ENCODE measurements around the gene TEAD4. TPM values are rescaled to one million over a fixed set of nuclear protein-coding genes. Genes with fewer than 3 reads are reported as not detected.

The TEAD4 gene
- total and polyA plus RNA-seq, 2 experiments from 2014 or later, result 5.5 to 12.7 TPM

GRCh38 chr12:2999265-2999841, 40.2 kb downstream of the TEAD4 start:
- WGBS (ENCODE audit: low lambda C conversion rate, missing lambda C conversion rate), result 78% methylated on average over 23 of the region's 23 CpGs
- H3K79me2 ChIP-seq, result no peaks in the 10 kb centered on the region
- H3K4me2 ChIP-seq, result no peak overlapping the region
- no peak for DNase-seq (ENCODE audit: low spot score)
- TF ChIP-seq CTCF (IDR thresholded peaks at IDR 0.05; ENCODE audit: poor library complexity), result no peak
- no peak for TF ChIP-seq EZH2phosphoT487 (IDR thresholded peaks at IDR 0.05; ENCODE audit: low read depth, severe bottlenecking, unreplicated experiment)
- TF ChIP-seq EZH2 (IDR thresholded peaks at IDR 0.05; ENCODE audit: borderline replicate concordance), result no peak
- no peaks in the 10 kb centered on the region for H4K20me1 ChIP-seq (ENCODE audit: insufficient read depth, poor library complexity, severe bottlenecking)
- no peaks in the 10 kb centered on the region for H3K9me2 ChIP-seq (replicated peaks; ENCODE audit: insufficient read depth)
- no peaks in the 10 kb centered on the region for H3K36me3 ChIP-seq (replicated peaks; ENCODE audit: insufficient read depth, low read depth)
- no peak overlapping the region for H2AFZ ChIP-seq
- H3K27me3 ChIP-seq, result no peaks in the 10 kb centered on the region
- H3K4me3 ChIP-seq, result no peak overlapping the region
- no peaks in the 10 kb centered on the region for H3K9me3 ChIP-seq (ENCODE audit: low read depth)
- no peak overlapping the region for H3K27ac ChIP-seq
- no peaks in the 10 kb centered on the region for H3K4me1 ChIP-seq (ENCODE audit: insufficient read depth)

- Histone ChIP-seq H2AFZ (no peak overlapping the region), H3K4me3 (no peak overlapping the region), H4K20me1 (ENCODE audit: insufficient read depth, poor library complexity, severe bottlenecking) (no peaks in the 10 kb centered on the region), H3K4me2 (no peak overlapping the region), H3K27me3 (no peaks in the 10 kb centered on the region), H3K4me1 (ENCODE audit: insufficient read depth) (no peaks in the 10 kb centered on the region), H3K27ac (no peak overlapping the region), H3K36me3 (replicated peaks; ENCODE audit: insufficient read depth, low read depth) (no peaks in the 10 kb centered on the region), H3K79me2 (no peaks in the 10 kb centered on the region), H3K9me3 (ENCODE audit: low read depth) (no peaks in the 10 kb centered on the region), H3K9me2 (replicated peaks; ENCODE audit: insufficient read depth) (no peaks in the 10 kb centered on the region)
- TF ChIP-seq CTCF (IDR thresholded peaks at IDR 0.05; ENCODE audit: poor library complexity), result no peak
- no peak for TF ChIP-seq EZH2phosphoT487 (IDR thresholded peaks at IDR 0.05; ENCODE audit: low read depth, severe bottlenecking, unreplicated experiment)
- TF ChIP-seq EZH2 (IDR thresholded peaks at IDR 0.05; ENCODE audit: borderline replicate concordance), result no peak
- DNase-seq (ENCODE audit: low spot score), result no peak
- WGBS (ENCODE audit: low lambda C conversion rate, missing lambda C conversion rate), result 64% methylated on average over 13 of the region's 13 CpGs
Observed at GRCh38 chr12:3000548-3001275, 41.5 kb downstream of the TEAD4 start.

GRCh38 chr12:3002646-3003045, 43.4 kb downstream of the TEAD4 start:
- no peak overlapping the region for H3K27ac ChIP-seq
- TF ChIP-seq CTCF (IDR thresholded peaks at IDR 0.05; ENCODE audit: poor library complexity), result no peak
- no peak for TF ChIP-seq EZH2 (IDR thresholded peaks at IDR 0.05; ENCODE audit: borderline replicate concordance)
- TF ChIP-seq EZH2phosphoT487 (IDR thresholded peaks at IDR 0.05; ENCODE audit: low read depth, severe bottlenecking, unreplicated experiment), result no peak
- no peak overlapping the region for H3K4me2 ChIP-seq
- no peaks in the 10 kb centered on the region for H3K9me3 ChIP-seq (ENCODE audit: low read depth)
- H3K79me2 ChIP-seq, result no peaks in the 10 kb centered on the region
- no peaks in the 10 kb centered on the region for H3K4me1 ChIP-seq (ENCODE audit: insufficient read depth)
- no peaks in the 10 kb centered on the region for H3K36me3 ChIP-seq (replicated peaks; ENCODE audit: insufficient read depth, low read depth)
- WGBS (ENCODE audit: low lambda C conversion rate, missing lambda C conversion rate), result 93% methylated on average over 5 of the region's 5 CpGs
- no peaks in the 10 kb centered on the region for H4K20me1 ChIP-seq (ENCODE audit: insufficient read depth, poor library complexity, severe bottlenecking)
- no peaks in the 10 kb centered on the region for H3K9me2 ChIP-seq (replicated peaks; ENCODE audit: insufficient read depth)
- no peaks in the 10 kb centered on the region for H3K27me3 ChIP-seq
- DNase-seq (ENCODE audit: low spot score), result no peak
- no peak overlapping the region for H3K4me3 ChIP-seq
- no peak overlapping the region for H2AFZ ChIP-seq

All from hepatocyte (in vitro differentiated cells).